ENCODE data around the gene OSBPL3. TPM values are rescaled to one million over a fixed set of nuclear protein-coding genes. Genes with fewer than 3 reads are reported as not detected.

Gene OSBPL3
- total RNA-seq, 1 experiment from 2014 or later = 8.6 TPM

DNA sequence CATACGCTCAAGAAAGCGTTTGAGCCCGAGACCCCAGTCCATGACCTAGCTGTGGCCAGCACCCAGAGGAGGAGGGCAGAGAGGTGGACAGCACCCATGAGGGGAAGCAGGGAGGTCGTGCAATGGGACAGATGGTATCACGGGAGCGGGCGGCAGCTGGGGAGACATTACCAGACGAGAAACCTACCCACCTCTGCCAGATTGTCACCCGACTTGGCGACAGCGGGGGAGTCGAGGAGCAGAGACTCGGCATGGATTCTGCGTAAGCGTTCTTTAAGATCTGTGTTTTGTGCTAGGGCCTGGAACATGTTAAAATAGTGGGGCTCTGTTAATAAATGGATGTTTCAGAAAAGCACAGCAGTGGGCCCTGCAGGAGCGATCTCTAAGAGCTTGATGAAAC, 131.1 kb downstream of the OSBPL3 start:
- Mint-ChIP-seq H3K4me3 (no peak overlapping the region), H3K9me3 (no peaks in the 10 kb centered on the region), H3K27ac (no peak overlapping the region), H3K27me3 (ENCODE audit: low read depth) (no peaks in the 10 kb centered on the region), H3K4me1 (peaks cover 7% of the 10 kb centered on the region in 2 experiments), H3K36me3 (ENCODE audit: insufficient read depth in 1 of 3, low read depth in 3 of 3) (peaks cover 0 to 3% (median 0%) of the 10 kb centered on the region in 3 experiments; a peak in 2 of 7 replicates)
- H4K5ac ChIP-seq (ENCODE audit: insufficient read length, low read depth, low read length) = no peak overlapping the region
- no peaks in the 10 kb centered on the region for H4K20me1 ChIP-seq (ENCODE audit: control insufficient read depth, insufficient read depth, insufficient read length)
- no peak overlapping the region for H3K18ac ChIP-seq (ENCODE audit: insufficient read length, low read depth, low read length)
- no peaks in the 10 kb centered on the region for H3K79me2 ChIP-seq (ENCODE audit: insufficient read depth, low read length)
- H3K4me2 ChIP-seq (ENCODE audit: insufficient read depth, insufficient read length, low read length) = no peak overlapping the region
- H2BK120ac ChIP-seq (ENCODE audit: low read depth, low read length, poor library complexity, severe bottlenecking) = no peak overlapping the region
- H2BK12ac ChIP-seq (ENCODE audit: insufficient read length, low read depth, low read length) = no peak overlapping the region
- no peak overlapping the region for H2AK5ac ChIP-seq (ENCODE audit: insufficient read length, low read length)
- H3K14ac ChIP-seq (ENCODE audit: insufficient read depth, low read length) = no peak overlapping the region
- no CpG with 5 or more reads among the region's 16 CpGs for WGBS (ENCODE audit: extremely low coverage, insufficient read length, low lambda C conversion rate)
- no peak overlapping the region for H3K23ac ChIP-seq (ENCODE audit: insufficient read length, low read depth, low read length)
- no peak overlapping the region for H2BK5ac ChIP-seq (ENCODE audit: insufficient read length, low read length)
- no peak overlapping the region for H2BK15ac ChIP-seq (ENCODE audit: low read depth, low read length)
- H3K4ac ChIP-seq (ENCODE audit: low read depth, low read length) = no peak overlapping the region
- no peak overlapping the region for H2AFZ ChIP-seq (ENCODE audit: low read length)
- H3T11ph ChIP-seq (ENCODE audit: low read length) = no peak overlapping the region
- TF ChIP-seq, protein P1, sequence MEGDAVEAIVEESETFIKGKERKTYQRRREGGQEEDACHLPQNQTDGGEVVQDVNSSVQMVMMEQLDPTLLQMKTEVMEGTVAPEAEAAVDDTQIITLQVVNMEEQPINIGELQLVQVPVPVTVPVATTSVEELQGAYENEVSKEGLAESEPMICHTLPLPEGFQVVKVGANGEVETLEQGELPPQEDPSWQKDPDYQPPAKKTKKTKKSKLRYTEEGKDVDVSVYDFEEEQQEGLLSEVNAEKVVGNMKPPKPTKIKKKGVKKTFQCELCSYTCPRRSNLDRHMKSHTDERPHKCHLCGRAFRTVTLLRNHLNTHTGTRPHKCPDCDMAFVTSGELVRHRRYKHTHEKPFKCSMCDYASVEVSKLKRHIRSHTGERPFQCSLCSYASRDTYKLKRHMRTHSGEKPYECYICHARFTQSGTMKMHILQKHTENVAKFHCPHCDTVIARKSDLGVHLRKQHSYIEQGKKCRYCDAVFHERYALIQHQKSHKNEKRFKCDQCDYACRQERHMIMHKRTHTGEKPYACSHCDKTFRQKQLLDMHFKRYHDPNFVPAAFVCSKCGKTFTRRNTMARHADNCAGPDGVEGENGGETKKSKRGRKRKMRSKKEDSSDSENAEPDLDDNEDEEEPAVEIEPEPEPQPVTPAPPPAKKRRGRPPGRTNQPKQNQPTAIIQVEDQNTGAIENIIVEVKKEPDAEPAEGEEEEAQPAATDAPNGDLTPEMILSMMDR (conservative IDR thresholded peaks at IDR 0.05) = no peak
- DNase-seq = no peak
- no peaks in the 10 kb centered on the region for H3K9me3 ChIP-seq (ENCODE audit: control insufficient read depth, low read depth, low read length)
- no peak overlapping the region for H4K91ac ChIP-seq (ENCODE audit: insufficient read length, low read depth, low read length)
- H4K8ac ChIP-seq (replicated peaks; ENCODE audit: insufficient read length, low read depth, low read length) = no peak overlapping the region
- no peaks in the 10 kb centered on the region for H3K27me3 ChIP-seq (ENCODE audit: insufficient read depth, low read length)
- no peak overlapping the region for H2BK20ac ChIP-seq (ENCODE audit: low read depth, low read length, poor library complexity, severe bottlenecking)
- H3K27ac ChIP-seq (ENCODE audit: insufficient read length, low read depth, low read length) = no peak overlapping the region
- H3K79me1 ChIP-seq (ENCODE audit: insufficient read depth, low read depth, low read length, poor library complexity, severe bottlenecking) = no peaks in the 10 kb centered on the region
- H3K9ac ChIP-seq (ENCODE audit: extremely low read depth, insufficient read length, low read length) = no peak overlapping the region
- no peaks in the 10 kb centered on the region for H3K23me2 ChIP-seq (ENCODE audit: insufficient read length, low read depth, low read length, poor library complexity, severe bottlenecking)
- H3K4me1 ChIP-seq (ENCODE audit: insufficient read depth, low read length) = no peaks in the 10 kb centered on the region
- no peak overlapping the region for H3K56ac ChIP-seq (ENCODE audit: insufficient read length, low read depth, low read length)

Data from H9 (cell line).